DMS153 treated with DMSO at 0.1 percent for 48 hours (cell line): Measurements from ENCODE around the gene CCDC88B.

Experiments
- DNase-seq: peaks from one replicate; lab custom pipeline; 2025; ENCODE audit not compliant: unreplicated experiment; lab: John Stamatoyannopoulos, UW

CCDC88B gene

GRCh38 chr11:64343767-64344559, 4.0 kb downstream of the CCDC88B start:
- DNase-seq, result no peak

GRCh38 chr11:64344787-64345186, 4.8 kb downstream of the CCDC88B start:
- no peak for DNase-seq

GRCh38 chr11:64347193-64347867, 7.3 kb downstream of the CCDC88B start:
- no peak for DNase-seq

GRCh38 chr11:64348383-64349024, 8.5 kb downstream of the CCDC88B start:
- DNase-seq, result no peak

- DNase-seq, result no peak
These were observed 9.0 kb downstream of the CCDC88B start for GRCh38 chr11:64349025-64349387.

GRCh38 chr11:64349404-64349803, 9.4 kb downstream of the CCDC88B start:
- DNase-seq, result no peak

DNA sequence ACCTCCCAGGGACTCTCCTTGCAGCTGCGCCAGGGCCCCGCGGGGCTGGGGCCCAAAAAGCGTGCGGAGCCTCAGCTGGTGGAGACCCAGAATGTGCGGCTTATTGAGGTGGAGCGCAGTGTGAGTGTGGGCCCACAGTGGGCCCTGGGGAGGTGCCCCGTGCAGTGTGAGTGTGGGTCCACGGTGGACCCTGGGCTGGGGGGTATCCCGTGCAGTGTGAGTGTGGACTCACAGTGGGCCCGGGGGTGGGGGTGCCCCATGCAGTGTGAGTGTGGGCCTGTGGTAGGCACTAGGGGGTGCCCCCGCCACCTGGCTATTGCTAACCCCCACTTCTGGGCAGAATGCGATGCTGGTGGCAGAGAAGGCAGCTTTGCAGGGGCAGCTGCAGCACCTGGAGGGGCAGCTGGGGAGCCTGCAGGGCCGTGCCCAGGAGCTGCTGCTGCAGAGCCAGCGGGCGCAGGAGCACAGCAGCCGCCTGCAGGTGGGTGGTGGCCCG, 11.2 kb downstream of the CCDC88B start:
- DNase-seq, result no peak

GRCh38 chr11:64352099-64352994, 12.3 kb downstream of the CCDC88B start:
- DNase-seq, result no peak

- DNase-seq, result no peak
These were observed 13.2 kb downstream of the CCDC88B start for GRCh38 chr11:64352995-64353714.

GRCh38 chr11:64353715-64354506, 13.9 kb downstream of the CCDC88B start:
- DNase-seq, result no peak

DNA sequence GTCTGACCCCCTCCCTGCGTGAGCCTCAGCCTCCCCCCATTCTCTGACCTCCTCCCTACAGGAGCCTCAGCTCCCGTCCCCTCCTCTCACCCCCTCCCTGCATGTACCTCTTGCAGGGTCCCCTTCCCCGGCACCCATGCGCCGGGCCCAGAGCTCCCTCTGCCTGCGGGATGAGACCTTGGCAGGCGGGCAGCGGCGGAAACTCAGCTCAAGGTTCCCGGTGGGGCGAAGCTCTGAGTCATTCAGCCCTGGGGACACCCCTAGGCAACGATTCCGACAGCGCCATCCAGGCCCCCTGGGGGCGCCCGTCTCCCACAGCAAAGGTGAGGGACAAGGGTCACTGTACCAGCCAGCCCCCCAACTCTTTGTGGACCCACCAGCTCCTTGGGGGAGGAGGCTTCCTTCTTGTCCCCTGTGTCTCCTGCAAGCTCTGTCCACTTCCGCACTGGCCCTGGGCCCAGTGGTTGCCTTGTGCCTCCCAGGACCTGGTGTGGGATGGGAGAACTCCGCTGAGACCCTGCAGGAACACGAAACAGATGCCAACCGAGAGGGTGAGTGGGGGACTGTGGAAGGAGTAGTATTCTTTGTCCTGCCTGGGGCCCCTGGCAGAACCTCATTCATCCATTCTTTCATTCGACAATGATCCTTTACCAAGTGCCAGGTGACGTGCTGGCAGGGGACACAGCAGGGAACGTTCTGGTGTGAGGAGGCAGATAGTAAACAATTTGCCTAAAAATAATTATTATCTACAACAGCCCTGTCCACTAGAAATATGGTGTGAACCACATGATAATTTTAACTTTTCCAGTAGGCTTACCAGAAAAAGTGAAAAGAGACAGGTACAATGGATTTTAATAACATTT, 15.3 kb downstream of the CCDC88B start:
- peak; percentile 75 for DNase-seq

GRCh38 chr11:64356498-64357411, 16.8 kb downstream of the CCDC88B start:
- DNase-seq, result peak; percentile 13

- no peak for DNase-seq
These were observed 17.4 kb downstream of the CCDC88B start for GRCh38 chr11:64357446-64357845.

GRCh38 chr11:64357904-64358535, 18.0 kb downstream of the CCDC88B start:
- no peak for DNase-seq

- DNase-seq, result no peak
These were observed 18.5 kb downstream of the CCDC88B start for GRCh38 chr11:64358536-64358906.

DNA sequence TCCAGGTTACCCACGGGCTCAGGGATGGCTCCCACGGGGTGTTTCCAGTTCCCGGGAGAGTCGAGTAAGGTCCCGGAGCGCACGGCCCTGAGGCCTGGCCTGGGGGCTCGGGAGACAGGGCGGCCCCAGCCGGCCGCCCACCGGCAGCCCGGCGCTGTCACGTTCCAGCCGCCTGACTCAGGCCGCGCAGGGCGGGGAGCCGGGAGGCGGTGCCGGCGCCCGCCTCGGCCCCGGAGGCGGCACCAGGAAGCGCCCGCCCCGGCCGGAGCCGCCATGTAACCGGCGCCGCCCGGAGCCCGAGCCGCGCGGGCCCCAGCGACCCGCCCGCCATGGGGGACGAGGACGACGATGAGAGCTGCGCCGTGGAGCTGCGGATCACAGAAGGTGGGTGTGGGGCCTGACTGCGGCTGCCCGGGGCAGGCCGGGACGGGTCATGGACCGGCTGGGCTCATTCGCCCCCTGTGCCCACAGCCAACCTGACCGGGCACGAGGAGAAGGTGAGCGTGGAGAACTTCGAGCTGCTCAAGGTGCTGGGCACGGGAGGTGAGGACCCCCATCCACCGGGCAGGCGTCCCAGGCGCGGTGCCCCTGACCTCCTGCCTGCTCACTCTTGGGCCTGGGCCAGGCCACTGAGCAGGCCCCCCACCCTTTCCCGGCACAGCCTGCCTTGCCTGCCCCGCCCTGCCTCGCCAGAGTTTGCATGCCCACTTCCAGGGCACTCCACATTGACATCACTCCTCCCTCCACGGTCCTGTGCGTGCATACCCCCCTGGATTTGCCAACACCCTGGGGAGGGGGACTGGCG, 19.1 kb downstream of the CCDC88B start, which contains the start of gene RPS6KA4:
Gene RPS6KA4 (plus strand): TSS at position 256 of the 805 bp plus-strand sequence. CDS start 74 bp downstream, at position 330.
- no peak for DNase-seq
